B cell (primary cell): ENCODE results near the gene TMEM53.

Source experiments
- EZH2 ChIP-seq: IDR thresholded peaks from 2 replicates; pipeline ENCODE4 v1.6.1; 2012; ENCODE audit warnings: borderline replicate concordance, low read depth, mild to moderate bottlenecking, moderate library complexity, low read length; ENCODE audit not compliant: insufficient read depth, poor library complexity, severe bottlenecking
- TF ChIP-seq, protein P1 (sequence below): fragments of 200-600 bp; IDR thresholded peaks from one replicate; pipeline ENCODE4 v1.8.0; 2022; ENCODE audit warnings: antibody characterized with exemption, mild to moderate bottlenecking

DNA sequence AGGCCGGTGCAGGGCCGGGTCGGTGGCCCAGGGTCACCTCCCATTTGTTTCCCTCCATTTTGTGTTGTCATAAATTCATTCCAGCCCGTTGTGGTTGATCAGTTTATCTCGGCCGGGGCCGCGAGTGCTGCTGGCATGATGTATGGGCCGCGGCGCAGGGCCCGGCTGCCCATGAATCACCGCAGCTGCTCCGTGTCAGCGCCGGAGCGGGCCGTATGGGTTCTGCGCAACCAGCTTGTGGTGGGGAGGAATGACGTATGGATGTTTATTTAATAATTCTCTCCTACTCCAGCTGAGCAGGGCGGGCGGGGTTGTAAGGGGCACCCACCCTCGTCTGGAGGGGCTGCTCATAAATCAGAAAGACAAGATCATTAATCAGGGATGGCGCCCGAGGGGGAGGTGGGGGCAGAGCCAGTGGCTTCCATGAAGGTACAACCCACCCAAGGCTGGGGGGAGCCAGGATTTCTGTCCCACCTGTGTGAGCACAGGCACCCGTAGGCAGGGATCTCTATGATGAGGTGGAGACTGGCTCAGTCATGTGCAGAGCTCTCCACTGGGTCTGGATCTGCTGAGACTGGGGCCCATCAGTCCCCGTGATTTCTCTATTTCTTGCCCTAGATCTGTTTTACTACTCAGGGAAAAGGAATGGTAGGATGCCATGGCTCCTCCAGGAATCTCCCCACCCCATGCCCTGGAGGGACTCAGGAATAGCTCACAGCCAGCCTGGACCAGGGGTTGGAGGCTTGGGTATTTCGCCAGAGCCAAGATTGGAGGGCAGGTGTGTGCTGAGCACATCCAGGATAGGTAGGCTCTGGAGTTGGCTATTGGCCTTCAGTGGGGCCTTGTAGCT, 27.8 kb downstream of the TMEM53 start:
- TF ChIP-seq, protein P1, sequence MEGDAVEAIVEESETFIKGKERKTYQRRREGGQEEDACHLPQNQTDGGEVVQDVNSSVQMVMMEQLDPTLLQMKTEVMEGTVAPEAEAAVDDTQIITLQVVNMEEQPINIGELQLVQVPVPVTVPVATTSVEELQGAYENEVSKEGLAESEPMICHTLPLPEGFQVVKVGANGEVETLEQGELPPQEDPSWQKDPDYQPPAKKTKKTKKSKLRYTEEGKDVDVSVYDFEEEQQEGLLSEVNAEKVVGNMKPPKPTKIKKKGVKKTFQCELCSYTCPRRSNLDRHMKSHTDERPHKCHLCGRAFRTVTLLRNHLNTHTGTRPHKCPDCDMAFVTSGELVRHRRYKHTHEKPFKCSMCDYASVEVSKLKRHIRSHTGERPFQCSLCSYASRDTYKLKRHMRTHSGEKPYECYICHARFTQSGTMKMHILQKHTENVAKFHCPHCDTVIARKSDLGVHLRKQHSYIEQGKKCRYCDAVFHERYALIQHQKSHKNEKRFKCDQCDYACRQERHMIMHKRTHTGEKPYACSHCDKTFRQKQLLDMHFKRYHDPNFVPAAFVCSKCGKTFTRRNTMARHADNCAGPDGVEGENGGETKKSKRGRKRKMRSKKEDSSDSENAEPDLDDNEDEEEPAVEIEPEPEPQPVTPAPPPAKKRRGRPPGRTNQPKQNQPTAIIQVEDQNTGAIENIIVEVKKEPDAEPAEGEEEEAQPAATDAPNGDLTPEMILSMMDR = no peak
- no peak for TF ChIP-seq EZH2
